GM18499 (cell line): ENCODE data around the gene NUDT2.
"Not testable (repeated sequence)": the region's sequence is repeated elsewhere in the genome, so short reads cannot be mapped to it uniquely, and the experiment has no call there.

Experiments used
- ATAC-seq: cut with Tn5 transposase; IDR thresholded peaks from one replicate; pipeline ENCODE4 v1.9.1; 2021; ENCODE audit warnings: moderate number of reproducible peaks; ENCODE audit not compliant: insufficient read depth, unreplicated experiment

The NUDT2 gene

GRCh38 chr9:34368796-34369195 lies 39.4 kb downstream of the NUDT2 start:
- not testable (repeated sequence) for ATAC-seq

GRCh38 chr9:34369636-34370035 lies 40.3 kb downstream of the NUDT2 start:
- ATAC-seq = no peak

GRCh38 chr9:34370335-34370969 lies 41.1 kb downstream of the NUDT2 start:
- no peak for ATAC-seq

GRCh38 chr9:34370970-34371880 lies 41.9 kb downstream of the NUDT2 start:
- no peak for ATAC-seq

GRCh38 chr9:34371886-34372466 lies 42.6 kb downstream of the NUDT2 start:
- no peak for ATAC-seq

- ATAC-seq = no peak
These were observed 43.2 kb downstream of the NUDT2 start for GRCh38 chr9:34372467-34373011.

- no peak for ATAC-seq
These were observed 44.4 kb downstream of the NUDT2 start for GRCh38 chr9:34373749-34374148.

- no peak for ATAC-seq
These were observed 45.0 kb downstream of the NUDT2 start for GRCh38 chr9:34374339-34374738.

- no peak for ATAC-seq
These were observed 45.7 kb downstream of the NUDT2 start for GRCh38 chr9:34374905-34375552.

- no peak for ATAC-seq
These were observed 46.7 kb downstream of the NUDT2 start for GRCh38 chr9:34375901-34376595.

GRCh38 chr9:34376596-34377403 lies 47.4 kb downstream of the NUDT2 start, which contains the start of gene MYORG:
TSS of gene MYORG (minus strand) at chr9:34376898. CDS start at chr9:34372943, 3,955 bp downstream.
- peak; percentile 62 for ATAC-seq

- no peak for ATAC-seq
These were observed 48.0 kb downstream of the NUDT2 start for GRCh38 chr9:34377404-34377746.

GRCh38 chr9:34378376-34379060 lies 49.1 kb downstream of the NUDT2 start:
- no peak for ATAC-seq

GRCh38 chr9:34379334-34380033 lies 50.1 kb downstream of the NUDT2 start:
- ATAC-seq = no peak

GRCh38 chr9:34380034-34380510 lies 50.7 kb downstream of the NUDT2 start:
- no peak for ATAC-seq

GRCh38 chr9:34380511-34381315 lies 51.3 kb downstream of the NUDT2 start:
- no peak for ATAC-seq

GRCh38 chr9:34381323-34381722 lies 52.0 kb downstream of the NUDT2 start:
- ATAC-seq = no peak
